AG09319 (cell line): ENCODE results near the gene ABCA12.
A peak's percentile ranks its signal among the peaks of the same experiment; 100 is the strongest.

Experiments
- DNase-seq: peaks from one replicate; pipeline ENCODE4 v3.0.0-alpha.2; 2010; ENCODE audit warnings: low read depth; ENCODE audit errors: extremely low read depth
- TF ChIP-seq, protein P1 (sequence below): IDR thresholded peaks from 2 replicates; pipeline ENCODE4 v1.5.1; 2011; ENCODE audit warnings: low read depth, mild to moderate bottlenecking, inconsistent platforms, low read length, moderate library complexity

ABCA12 gene

DNA sequence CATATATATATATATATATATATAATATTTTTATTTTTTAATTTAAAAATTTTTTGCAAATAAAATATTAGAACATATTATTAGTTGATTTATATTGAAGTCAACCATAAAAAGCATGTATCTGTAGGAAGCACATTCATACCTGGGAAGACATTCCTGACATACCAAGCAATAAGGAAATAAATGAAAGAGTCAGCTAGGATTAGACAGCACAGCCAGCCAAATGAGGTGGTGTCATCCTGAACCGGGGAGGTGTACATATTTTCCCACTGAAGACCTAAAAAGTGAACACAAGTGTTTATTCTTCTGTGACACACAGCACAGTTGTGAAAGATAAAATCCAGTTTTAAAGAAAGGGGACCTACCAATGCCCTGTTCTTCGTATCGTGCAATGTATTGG, 149.2 kb downstream of the ABCA12 start:
- TF ChIP-seq, protein P1, sequence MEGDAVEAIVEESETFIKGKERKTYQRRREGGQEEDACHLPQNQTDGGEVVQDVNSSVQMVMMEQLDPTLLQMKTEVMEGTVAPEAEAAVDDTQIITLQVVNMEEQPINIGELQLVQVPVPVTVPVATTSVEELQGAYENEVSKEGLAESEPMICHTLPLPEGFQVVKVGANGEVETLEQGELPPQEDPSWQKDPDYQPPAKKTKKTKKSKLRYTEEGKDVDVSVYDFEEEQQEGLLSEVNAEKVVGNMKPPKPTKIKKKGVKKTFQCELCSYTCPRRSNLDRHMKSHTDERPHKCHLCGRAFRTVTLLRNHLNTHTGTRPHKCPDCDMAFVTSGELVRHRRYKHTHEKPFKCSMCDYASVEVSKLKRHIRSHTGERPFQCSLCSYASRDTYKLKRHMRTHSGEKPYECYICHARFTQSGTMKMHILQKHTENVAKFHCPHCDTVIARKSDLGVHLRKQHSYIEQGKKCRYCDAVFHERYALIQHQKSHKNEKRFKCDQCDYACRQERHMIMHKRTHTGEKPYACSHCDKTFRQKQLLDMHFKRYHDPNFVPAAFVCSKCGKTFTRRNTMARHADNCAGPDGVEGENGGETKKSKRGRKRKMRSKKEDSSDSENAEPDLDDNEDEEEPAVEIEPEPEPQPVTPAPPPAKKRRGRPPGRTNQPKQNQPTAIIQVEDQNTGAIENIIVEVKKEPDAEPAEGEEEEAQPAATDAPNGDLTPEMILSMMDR = no peak
- DNase-seq = no peak

DNA sequence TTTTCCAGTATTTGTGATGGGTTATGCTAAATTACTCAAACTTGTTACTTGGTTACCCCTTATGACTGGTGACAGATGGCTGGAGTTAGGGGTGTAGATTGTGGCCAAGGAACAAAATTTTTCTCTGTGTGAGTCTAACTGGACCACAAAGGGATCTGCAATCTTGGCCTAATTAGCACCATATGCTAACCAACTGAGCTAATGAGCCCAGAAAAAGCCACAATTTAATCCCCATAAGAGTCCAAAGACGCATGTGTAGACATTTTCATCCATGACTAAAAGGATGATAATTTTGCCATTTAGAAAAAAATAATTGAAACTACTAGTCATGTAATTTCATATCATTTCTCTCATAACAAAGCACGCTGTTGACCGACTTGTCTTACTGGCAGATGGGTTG, 151.2 kb downstream of the ABCA12 start:
- DNase-seq = peak; percentile 22

DNA sequence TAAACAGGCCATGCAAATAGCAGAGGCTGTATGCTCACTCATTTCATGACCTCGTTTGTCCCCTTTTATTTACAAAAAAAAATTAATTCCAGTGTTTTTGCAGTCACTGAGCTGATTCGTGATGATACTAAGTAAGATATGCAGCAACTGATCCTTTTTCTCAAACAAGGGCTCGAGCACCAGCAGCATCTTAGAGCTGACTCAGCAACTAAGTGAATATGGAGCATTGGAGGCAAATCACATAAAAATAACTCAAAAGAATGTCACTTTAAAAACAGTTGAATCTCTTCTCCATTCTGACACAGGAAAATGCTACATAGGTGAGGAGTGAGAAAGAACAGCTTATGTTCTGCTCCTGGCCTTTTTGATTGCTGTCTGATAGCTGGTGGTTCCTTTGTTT, 152.8 kb downstream of the ABCA12 start:
- DNase-seq = no peak
- TF ChIP-seq, protein P1 = no peak

More for the DNA sequence above, 151.2 kb downstream of the ABCA12 start:
- TF ChIP-seq, protein P1 = no peak

DNA sequence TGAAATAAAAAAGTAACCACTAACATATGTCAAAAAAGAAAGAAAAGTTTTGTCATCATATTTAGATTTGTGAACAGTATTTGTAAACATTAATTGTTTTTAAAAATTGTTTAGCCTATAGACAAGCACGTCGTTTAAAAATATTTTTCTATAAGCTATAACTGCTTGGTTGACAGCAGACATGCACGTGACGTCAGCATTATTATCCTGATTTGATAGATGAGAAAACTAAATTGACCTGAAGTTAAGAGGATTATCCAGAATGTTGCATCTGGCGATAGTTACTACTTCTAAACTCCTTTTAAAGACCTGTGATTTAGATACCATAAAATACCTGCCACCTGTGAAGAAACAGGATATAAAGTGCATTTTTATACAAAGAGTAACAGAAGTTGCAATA, 172.0 kb downstream of the ABCA12 start:
- TF ChIP-seq, protein P1 = no peak
- no peak for DNase-seq

DNA sequence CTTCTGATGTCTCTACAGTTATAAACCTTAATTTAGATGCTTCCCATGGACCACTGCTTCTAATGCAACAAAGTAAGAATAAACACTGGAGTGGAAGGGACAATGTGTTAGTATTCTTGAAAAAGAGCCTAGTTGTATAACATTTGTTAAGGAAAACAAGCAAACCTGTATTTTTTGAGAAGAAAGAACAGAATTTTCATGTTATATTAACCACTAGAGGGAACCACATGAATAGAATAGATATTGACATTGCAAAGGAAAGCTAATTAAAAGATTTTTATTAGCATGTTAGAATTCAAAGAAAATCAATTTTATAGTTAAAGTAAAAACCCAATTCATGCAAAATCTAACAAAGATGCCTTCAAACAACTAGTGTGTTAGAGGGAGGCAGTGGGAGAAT, 177.7 kb downstream of the ABCA12 start:
- no peak for DNase-seq
- TF ChIP-seq, protein P1 = no peak

DNA sequence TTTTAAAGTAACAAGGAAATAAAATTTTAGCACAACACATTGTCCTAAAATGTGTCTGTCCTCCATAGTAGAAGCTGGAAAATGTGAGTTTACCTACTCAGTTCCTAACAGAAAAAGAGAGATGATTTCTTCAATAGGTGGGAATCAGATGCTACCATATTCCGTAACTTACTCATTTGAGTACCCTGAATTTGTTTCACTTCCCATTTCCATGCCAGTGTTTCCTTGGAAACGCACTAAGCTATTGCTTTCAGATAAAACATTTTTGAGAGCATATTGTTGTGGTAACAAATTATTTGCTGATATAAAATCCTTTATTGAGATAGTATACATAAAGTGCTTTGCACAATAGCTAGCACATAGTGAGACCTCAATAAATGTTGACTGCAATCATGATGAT, 191.5 kb downstream of the ABCA12 start:
- no peak for DNase-seq
- TF ChIP-seq, protein P1 = no peak

DNA sequence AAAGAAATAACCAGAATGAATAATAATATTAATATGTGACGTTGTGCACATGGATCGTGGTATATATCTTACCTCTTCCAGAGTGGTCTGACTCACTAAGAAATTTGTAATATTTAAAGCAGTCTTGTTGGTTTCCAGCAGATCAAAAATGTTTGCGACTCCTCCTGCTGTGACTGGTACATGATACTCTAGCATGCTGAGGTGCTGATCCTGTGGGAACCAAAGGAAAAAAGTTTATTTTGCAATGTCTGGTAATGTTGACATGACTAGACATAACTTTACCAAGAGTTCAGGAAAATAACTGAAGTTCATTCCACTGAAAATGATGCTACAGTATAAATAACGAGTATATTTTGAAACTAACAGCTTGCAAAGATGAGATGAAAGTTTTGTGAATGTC, 204.4 kb downstream of the ABCA12 start:
- TF ChIP-seq, protein P1 = no peak
- no peak for DNase-seq
